WTC11 (cell line): ENCODE measurements around the gene COL4A2. TPM values are rescaled to one million over a fixed set of nuclear protein-coding genes. Genes with fewer than 3 reads are reported as not detected.

ENCODE experiments used
- ATAC-seq: fragments of 200-7000 bp; cut with Tn5 transposase; 2 replicates; pipeline ENCODE4 v1.10.0; 2021; ENCODE audit warnings: mild to moderate bottlenecking, moderate library complexity
- CTCF ChIA-PET: fragments of 300-600 bp; sonication (Branson Sonifier 250); formaldehyde crosslinking; loops from one replicate; lab custom pipeline; 2021; ENCODE audit warnings: antibody characterized with exemption; lab: Charles Lee
- POLR2A ChIA-PET: fragments of 350-600 bp; sonication (Branson Sonifier 250); formaldehyde crosslinking; loops from one replicate; lab custom pipeline; 2021; ENCODE audit warnings: antibody characterized with exemption; lab: Charles Lee
- DNase-seq: peaks from one replicate; pipeline ENCODE4 v3.0.0; 2021; ENCODE audit warnings: low spot score
- H3K27ac Mint-ChIP-seq: 2 replicates; pipeline ENCODE4 v1.8.0; 2021; ENCODE audit warnings: mixed read lengths
- H3K27me3 Mint-ChIP-seq: 2 replicates; pipeline ENCODE4 v1.8.0; 2021; ENCODE audit warnings: low read depth, mild to moderate bottlenecking, moderate library complexity, mixed read lengths
- H3K36me3 Mint-ChIP-seq: 2 replicates; pipeline ENCODE4 v1.8.0; 2021; ENCODE audit warnings: mixed read lengths
- H3K4me1 Mint-ChIP-seq: 2 replicates; pipeline ENCODE4 v1.8.0; 2022; ENCODE audit warnings: mixed read lengths
- H3K4me3 Mint-ChIP-seq: 2 replicates; pipeline ENCODE4 v1.8.0; 2021; ENCODE audit warnings: mild to moderate bottlenecking, moderate library complexity, mixed read lengths
- H3K9me3 Mint-ChIP-seq: 2 replicates; pipeline ENCODE4 v1.8.0; 2021; ENCODE audit warnings: mixed read lengths
- E2F5 ChIP-seq: sonication (generic); formaldehyde crosslinking; IDR thresholded peaks from 2 replicates; pipeline ENCODE4 v1.8.1; 2022; ENCODE audit warnings: mild to moderate bottlenecking, moderate library complexity, missing genetic modification reagents
- ESRRA ChIP-seq: sonication (generic); formaldehyde crosslinking; IDR thresholded peaks from 2 replicates; pipeline ENCODE4 v1.8.1; 2022; ENCODE audit warnings: mild to moderate bottlenecking, missing genetic modification reagents, borderline replicate concordance
- GABPB1 ChIP-seq: sonication (generic); formaldehyde crosslinking; IDR thresholded peaks from 2 replicates; pipeline ENCODE4 v1.8.1; 2023; ENCODE audit warnings: mild to moderate bottlenecking, missing genetic modification reagents
- GRHL2 ChIP-seq: fragments of 250-450 bp; sonication (Bioruptor Pico); IDR thresholded peaks from 2 replicates; pipeline ENCODE4 v1.8.0; 2022; ENCODE audit warnings: mild to moderate bottlenecking, moderate library complexity; ENCODE audit not compliant: insufficient replicate concordance, severe bottlenecking
- IRF2 ChIP-seq: sonication (generic); formaldehyde crosslinking; IDR thresholded peaks from 2 replicates; pipeline ENCODE4 v1.8.0; 2022; ENCODE audit warnings: low read depth, missing genetic modification reagents, borderline replicate concordance
- MXD4 ChIP-seq: fragments of 250-450 bp; sonication (Bioruptor Pico); IDR thresholded peaks from 2 replicates; pipeline ENCODE4 v1.8.0; 2021; ENCODE audit warnings: mild to moderate bottlenecking, moderate library complexity, borderline replicate concordance
- NFATC4 ChIP-seq: fragments of 250-450 bp; sonication (Bioruptor Pico); IDR thresholded peaks from 2 replicates; pipeline ENCODE4 v1.9.0; 2021; ENCODE audit warnings: mild to moderate bottlenecking
- NR2C2 ChIP-seq: sonication (generic); formaldehyde crosslinking; IDR thresholded peaks from 2 replicates; pipeline ENCODE4 v1.8.0; 2022; ENCODE audit warnings: mild to moderate bottlenecking, missing genetic modification reagents
- OVOL2 ChIP-seq: fragments of 250-450 bp; sonication (Bioruptor Pico); IDR thresholded peaks from 2 replicates; pipeline ENCODE4 v1.9.0; 2021; ENCODE audit warnings: mild to moderate bottlenecking, borderline replicate concordance
- ZBTB21 ChIP-seq: sonication (generic); formaldehyde crosslinking; IDR thresholded peaks from 2 replicates; pipeline ENCODE4 v1.8.1; 2023; ENCODE audit warnings: mild to moderate bottlenecking, missing genetic modification reagents, borderline replicate concordance
- ZNF121 ChIP-seq: sonication (generic); formaldehyde crosslinking; IDR thresholded peaks from 2 replicates; pipeline ENCODE4 v1.8.0; 2023; ENCODE audit warnings: missing genetic modification reagents
- ZNF232 ChIP-seq: sonication (generic); formaldehyde crosslinking; IDR thresholded peaks from 2 replicates; pipeline ENCODE4 v1.8.0; 2022; ENCODE audit warnings: mild to moderate bottlenecking, missing genetic modification reagents
- total RNA-seq: library from RNA; stranded (reverse); gene quantifications from 3 replicates; pipeline ENCODE4 v1.2.3, GENCODE V29; 2021
- TF ChIP-seq, protein P1 (sequence below): fragments of 200-600 bp; IDR thresholded peaks from 2 replicates; pipeline ENCODE4 v1.8.0; 2022; ENCODE audit warnings: antibody characterized with exemption
- TF ChIP-seq, protein P2 (sequence below): fragments of 250-450 bp; sonication (Bioruptor Pico); IDR thresholded peaks from 2 replicates; pipeline ENCODE4 v1.9.0; 2021; ENCODE audit warnings: mild to moderate bottlenecking
- TF ChIP-seq, protein P3 (sequence below): sonication (generic); formaldehyde crosslinking; IDR thresholded peaks from 2 replicates; pipeline ENCODE4 v1.8.1; 2023; ENCODE audit warnings: mild to moderate bottlenecking, moderate library complexity, missing genetic modification reagents
- TF ChIP-seq, protein P4 (sequence below): sonication (generic); formaldehyde crosslinking; IDR thresholded peaks from 2 replicates; pipeline ENCODE4 v1.8.0; 2023; ENCODE audit warnings: missing genetic modification reagents, mild to moderate bottlenecking, borderline replicate concordance
- TF ChIP-seq, protein P5 (sequence below): sonication (generic); formaldehyde crosslinking; IDR thresholded peaks from 2 replicates; pipeline ENCODE4 v1.8.0; 2023; ENCODE audit warnings: missing genetic modification reagents

Gene COL4A2
- total RNA-seq, 1 experiment from 2014 or later, result 109 TPM

GRCh38 chr13:110347535-110348308, 40.6 kb downstream of the COL4A2 start:
- no peak overlapping the region for H3K4me3 Mint-ChIP-seq
- H3K9me3 Mint-ChIP-seq, result peaks cover 4% of the 10 kb centered on the region
- ATAC-seq (no peak), DNase-seq (no peak)
- H3K27ac Mint-ChIP-seq, result no peak overlapping the region
- H3K4me1 Mint-ChIP-seq, result peaks cover 8% of the 10 kb centered on the region
- TF ChIP-seq, protein P1, sequence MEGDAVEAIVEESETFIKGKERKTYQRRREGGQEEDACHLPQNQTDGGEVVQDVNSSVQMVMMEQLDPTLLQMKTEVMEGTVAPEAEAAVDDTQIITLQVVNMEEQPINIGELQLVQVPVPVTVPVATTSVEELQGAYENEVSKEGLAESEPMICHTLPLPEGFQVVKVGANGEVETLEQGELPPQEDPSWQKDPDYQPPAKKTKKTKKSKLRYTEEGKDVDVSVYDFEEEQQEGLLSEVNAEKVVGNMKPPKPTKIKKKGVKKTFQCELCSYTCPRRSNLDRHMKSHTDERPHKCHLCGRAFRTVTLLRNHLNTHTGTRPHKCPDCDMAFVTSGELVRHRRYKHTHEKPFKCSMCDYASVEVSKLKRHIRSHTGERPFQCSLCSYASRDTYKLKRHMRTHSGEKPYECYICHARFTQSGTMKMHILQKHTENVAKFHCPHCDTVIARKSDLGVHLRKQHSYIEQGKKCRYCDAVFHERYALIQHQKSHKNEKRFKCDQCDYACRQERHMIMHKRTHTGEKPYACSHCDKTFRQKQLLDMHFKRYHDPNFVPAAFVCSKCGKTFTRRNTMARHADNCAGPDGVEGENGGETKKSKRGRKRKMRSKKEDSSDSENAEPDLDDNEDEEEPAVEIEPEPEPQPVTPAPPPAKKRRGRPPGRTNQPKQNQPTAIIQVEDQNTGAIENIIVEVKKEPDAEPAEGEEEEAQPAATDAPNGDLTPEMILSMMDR, result no peak
- TF ChIP-seq NFATC4 (CRISPR knock-in tag) (no peak), IRF2 (no peak), E2F5 (CRISPR knock-in tag) (no peak), GRHL2 (no peak), ZNF121 (CRISPR knock-in tag) (no peak), ZBTB21 (CRISPR knock-in tag) (no peak), ZNF232 (no peak), NR2C2 (CRISPR knock-in tag) (no peak), MXD4 (no peak), GABPB1 (no peak), OVOL2 (no peak), ESRRA (CRISPR knock-in tag) (no peak)
- TF ChIP-seq, protein P2, sequence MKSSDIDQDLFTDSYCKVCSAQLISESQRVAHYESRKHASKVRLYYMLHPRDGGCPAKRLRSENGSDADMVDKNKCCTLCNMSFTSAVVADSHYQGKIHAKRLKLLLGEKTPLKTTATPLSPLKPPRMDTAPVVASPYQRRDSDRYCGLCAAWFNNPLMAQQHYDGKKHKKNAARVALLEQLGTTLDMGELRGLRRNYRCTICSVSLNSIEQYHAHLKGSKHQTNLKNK (CRISPR knock-in tag), result no peak
- TF ChIP-seq, protein P3, sequence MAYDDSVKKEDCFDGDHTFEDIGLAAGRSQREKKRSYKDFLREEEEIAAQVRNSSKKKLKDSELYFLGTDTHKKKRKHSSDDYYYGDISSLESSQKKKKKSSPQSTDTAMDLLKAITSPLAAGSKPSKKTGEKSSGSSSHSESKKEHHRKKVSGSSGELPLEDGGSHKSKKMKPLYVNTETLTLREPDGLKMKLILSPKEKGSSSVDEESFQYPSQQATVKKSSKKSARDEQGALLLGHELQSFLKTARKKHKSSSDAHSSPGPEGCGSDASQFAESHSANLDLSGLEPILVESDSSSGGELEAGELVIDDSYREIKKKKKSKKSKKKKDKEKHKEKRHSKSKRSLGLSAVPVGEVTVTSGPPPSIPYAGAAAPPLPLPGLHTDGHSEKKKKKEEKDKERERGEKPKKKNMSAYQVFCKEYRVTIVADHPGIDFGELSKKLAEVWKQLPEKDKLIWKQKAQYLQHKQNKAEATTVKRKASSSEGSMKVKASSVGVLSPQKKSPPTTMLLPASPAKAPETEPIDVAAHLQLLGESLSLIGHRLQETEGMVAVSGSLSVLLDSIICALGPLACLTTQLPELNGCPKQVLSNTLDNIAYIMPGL (CRISPR knock-in tag), result no peak
- TF ChIP-seq, protein P4, sequence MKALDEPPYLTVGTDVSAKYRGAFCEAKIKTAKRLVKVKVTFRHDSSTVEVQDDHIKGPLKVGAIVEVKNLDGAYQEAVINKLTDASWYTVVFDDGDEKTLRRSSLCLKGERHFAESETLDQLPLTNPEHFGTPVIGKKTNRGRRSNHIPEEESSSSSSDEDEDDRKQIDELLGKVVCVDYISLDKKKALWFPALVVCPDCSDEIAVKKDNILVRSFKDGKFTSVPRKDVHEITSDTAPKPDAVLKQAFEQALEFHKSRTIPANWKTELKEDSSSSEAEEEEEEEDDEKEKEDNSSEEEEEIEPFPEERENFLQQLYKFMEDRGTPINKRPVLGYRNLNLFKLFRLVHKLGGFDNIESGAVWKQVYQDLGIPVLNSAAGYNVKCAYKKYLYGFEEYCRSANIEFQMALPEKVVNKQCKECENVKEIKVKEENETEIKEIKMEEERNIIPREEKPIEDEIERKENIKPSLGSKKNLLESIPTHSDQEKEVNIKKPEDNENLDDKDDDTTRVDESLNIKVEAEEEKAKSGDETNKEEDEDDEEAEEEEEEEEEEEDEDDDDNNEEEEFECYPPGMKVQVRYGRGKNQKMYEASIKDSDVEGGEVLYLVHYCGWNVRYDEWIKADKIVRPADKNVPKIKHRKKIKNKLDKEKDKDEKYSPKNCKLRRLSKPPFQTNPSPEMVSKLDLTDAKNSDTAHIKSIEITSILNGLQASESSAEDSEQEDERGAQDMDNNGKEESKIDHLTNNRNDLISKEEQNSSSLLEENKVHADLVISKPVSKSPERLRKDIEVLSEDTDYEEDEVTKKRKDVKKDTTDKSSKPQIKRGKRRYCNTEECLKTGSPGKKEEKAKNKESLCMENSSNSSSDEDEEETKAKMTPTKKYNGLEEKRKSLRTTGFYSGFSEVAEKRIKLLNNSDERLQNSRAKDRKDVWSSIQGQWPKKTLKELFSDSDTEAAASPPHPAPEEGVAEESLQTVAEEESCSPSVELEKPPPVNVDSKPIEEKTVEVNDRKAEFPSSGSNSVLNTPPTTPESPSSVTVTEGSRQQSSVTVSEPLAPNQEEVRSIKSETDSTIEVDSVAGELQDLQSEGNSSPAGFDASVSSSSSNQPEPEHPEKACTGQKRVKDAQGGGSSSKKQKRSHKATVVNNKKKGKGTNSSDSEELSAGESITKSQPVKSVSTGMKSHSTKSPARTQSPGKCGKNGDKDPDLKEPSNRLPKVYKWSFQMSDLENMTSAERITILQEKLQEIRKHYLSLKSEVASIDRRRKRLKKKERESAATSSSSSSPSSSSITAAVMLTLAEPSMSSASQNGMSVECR (CRISPR knock-in tag), result no peak
- TF ChIP-seq, protein P5, sequence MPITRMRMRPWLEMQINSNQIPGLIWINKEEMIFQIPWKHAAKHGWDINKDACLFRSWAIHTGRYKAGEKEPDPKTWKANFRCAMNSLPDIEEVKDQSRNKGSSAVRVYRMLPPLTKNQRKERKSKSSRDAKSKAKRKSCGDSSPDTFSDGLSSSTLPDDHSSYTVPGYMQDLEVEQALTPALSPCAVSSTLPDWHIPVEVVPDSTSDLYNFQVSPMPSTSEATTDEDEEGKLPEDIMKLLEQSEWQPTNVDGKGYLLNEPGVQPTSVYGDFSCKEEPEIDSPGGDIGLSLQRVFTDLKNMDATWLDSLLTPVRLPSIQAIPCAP (CRISPR knock-in tag), result no peak
- TF ChIP-seq, all 79 proteins: peak for 0
- no peaks in the 10 kb centered on the region for H3K36me3 Mint-ChIP-seq
- POLR2A ChIA-PET, result no interaction called here
- H3K27me3 Mint-ChIP-seq, result no peaks in the 10 kb centered on the region
- CTCF ChIA-PET, result interaction anchor here (1.0 to 1.2 kb wide), 2 partner anchors 9 to 23 kb away, joined by 3 to 5 read pairs; no protein-coding TSS in a partner anchor
